Stimulated activated CD4-positive, alpha-beta T cell treated with anti-CD3 and anti-CD28 coated beads, Interleukin-1b, Interleukin-23, amount 100 ng/mL, for 1 hour (primary cell): ENCODE results near the gene RLN2.
"Not testable (repeated sequence)": the region's sequence is repeated elsewhere in the genome, so short reads cannot be mapped to it uniquely, and the experiment has no call there.

Source experiments
- DNase-seq, 2 donors: peaks; one replicate each; pipeline ENCODE4 v3.0.0-alpha.2; 2020; ENCODE audit warnings: low read depth in 2 of 2

Gene RLN2, protein sequence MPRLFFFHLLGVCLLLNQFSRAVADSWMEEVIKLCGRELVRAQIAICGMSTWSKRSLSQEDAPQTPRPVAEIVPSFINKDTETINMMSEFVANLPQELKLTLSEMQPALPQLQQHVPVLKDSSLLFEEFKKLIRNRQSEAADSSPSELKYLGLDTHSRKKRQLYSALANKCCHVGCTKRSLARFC

DNA sequence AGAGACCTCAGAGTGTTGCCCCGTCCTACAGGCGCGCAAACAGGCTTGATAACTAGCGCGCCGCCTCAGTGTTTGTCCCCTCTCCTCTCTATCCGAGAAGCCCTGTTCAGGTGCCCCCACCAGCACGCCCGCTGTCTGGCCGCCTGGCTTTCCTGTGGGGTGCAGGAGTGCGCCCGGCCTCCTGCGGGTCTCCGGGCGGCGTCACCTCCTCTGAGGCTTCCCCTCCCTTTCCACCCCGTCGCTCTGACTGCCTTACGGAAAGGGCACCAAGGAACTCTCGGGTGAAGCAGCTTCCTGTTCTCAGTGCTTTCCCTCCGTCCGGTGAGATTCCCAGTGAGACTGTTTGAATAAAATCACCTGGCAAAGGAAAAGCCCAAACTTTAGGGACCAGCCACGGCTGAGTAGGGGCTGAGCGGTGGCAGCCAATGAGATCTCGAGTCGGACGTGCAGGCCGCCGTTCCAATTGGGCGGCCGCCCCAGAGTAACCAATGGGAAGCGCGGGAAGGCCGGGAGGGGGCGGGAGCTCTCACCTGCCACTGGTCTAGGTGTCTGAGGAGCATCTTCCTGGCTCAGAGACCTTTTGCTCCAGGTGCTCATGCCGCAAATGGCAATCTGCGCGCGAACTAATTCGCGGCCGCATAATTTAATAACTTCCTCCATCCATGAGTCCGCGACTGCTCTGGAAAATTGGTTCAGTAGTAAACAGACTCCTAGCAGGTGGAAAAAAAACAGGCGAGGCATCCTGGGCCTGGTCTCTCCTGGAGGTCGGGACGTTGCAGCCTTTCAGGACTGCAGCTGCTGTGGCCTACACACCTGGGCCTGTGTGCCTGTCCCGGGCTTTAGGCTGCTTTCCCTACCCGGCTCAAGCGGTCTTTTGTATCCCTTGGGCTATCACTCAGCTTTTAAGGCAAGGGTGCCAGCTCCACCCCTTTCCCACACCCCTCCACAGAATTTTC lies at the start of gene RLN2:
Gene RLN2 (minus strand): TSS at position 877 of the 956 bp plus-strand sequence. CDS start 136 bp downstream, at position 741.
- DNase-seq: not testable (repeated sequence)

DNA sequence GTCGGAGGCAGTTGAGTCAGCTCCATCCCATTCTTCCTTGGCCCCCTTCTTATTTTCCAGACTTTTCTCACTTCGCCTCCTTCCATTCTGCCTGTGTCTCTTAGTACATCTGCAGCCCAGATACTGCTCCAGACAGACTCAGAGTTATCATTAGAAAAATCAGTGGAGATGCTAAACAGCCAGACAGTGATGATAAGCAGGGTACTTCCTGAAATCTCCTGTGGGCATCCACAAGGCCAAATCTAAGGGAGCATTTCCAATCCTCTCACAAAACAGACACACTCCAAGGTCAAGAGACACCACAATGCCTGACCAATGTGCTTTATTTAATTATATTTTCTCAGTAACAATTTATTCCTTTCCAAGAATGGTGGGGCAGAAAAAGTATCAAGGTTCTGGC lies 49.7 kb upstream of the RLN2 start:
- no peak for DNase-seq

DNA sequence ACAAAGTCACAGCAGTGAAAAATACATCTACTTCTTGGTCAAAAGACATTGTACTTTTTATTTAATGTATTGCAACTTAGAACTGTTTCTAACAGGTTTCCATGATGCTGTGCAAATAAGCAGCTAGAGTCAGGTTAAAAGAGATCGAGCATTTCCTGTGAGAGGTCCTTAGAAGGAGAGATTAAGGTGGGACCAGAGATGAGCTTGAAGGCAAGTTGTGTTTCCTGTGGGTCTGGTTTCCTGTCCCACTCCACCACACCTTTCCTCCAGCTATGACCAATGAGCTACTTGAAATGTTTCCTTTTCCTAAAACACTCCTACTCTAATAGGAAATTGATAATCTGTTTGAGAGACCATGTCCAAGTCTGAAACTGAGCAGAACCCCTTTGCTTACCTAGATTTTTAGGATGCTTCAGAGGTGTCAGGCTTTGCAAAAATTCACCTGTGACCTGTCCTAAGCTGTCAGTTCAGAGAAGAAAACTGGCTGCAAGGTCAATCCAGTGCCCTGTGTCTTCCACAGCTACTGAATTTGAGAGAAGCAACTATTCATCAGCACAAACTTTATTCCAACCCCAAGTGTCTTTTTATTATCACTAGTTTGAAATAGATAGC lies 48.2 kb upstream of the RLN2 start:
- no peak for DNase-seq

DNA sequence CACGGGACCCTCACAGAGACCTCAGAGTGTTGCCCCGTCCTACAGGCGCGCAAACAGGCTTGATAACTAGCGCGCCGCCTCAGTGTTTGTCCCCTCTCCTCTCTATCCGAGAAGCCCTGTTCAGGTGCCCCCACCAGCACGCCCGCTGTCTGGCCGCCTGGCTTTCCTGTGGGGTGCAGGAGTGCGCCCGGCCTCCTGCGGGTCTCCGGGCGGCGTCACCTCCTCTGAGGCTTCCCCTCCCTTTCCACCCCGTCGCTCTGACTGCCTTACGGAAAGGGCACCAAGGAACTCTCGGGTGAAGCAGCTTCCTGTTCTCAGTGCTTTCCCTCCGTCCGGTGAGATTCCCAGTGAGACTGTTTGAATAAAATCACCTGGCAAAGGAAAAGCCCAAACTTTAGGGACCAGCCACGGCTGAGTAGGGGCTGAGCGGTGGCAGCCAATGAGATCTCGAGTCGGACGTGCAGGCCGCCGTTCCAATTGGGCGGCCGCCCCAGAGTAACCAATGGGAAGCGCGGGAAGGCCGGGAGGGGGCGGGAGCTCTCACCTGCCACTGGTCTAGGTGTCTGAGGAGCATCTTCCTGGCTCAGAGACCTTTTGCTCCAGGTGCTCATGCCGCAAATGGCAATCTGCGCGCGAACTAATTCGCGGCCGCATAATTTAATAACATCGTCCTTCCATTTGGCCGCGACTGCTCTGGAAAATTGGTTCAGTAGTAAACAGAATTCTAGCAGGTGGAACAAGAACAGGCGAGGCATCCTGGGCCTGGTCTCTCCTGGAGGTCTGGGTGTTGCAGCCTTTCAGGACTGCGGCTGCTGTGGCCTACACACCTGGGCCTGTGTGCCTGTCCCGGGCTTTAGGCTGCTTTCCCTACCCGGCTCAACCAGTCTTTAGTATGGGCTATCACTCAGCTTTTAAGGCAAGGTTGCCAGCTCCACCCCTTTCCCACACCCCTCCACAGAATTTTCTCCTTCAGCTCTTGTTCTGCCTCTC lies 34.8 kb upstream of the RLN2 start, which contains the start of gene RLN1:
Gene RLN1 (minus strand): TSS at position 885 of the 990 bp plus-strand sequence. CDS start 130 bp downstream, at position 755.
- DNase-seq: not testable (repeated sequence)

DNA sequence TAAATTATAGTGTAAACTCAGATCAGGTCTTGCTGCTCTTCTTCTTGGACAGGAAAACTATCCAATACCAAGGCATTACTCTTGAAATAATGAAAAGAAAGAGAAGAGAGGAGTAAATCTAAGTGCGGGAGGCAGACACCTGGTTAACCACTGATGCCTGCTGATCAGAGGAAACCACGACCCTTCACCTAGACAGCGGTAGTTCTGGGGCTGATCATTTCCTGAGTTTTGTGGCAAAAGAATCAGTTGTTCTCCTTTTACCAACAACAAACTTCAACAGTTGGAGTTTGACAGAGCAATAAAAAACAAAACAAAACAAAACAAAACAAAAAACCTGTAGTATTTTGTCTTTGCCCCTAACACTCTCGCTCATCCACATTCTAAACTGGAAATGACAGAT lies 32.2 kb upstream of the RLN2 start:
- DNase-seq: peak in 1 of 2 donors; percentile 4

DNA sequence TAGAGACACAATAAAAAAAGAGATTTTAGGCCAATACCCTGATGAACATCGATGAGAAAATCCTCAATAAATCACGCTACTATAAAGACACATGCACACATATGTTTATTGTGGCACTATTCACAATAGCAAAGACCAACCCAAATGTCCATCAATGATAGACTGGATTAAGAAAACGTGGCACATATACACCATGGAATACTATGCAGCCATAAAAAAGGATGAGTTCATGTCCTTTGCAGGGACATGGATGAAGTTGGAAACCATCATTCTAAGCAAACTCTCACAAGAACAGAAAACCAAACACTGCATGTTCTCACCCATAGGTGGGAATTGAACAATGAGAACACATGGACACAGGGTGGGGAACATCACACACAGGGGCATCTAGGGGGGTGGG lies 26.8 kb upstream of the RLN2 start:
- DNase-seq: not testable (repeated sequence)

DNA sequence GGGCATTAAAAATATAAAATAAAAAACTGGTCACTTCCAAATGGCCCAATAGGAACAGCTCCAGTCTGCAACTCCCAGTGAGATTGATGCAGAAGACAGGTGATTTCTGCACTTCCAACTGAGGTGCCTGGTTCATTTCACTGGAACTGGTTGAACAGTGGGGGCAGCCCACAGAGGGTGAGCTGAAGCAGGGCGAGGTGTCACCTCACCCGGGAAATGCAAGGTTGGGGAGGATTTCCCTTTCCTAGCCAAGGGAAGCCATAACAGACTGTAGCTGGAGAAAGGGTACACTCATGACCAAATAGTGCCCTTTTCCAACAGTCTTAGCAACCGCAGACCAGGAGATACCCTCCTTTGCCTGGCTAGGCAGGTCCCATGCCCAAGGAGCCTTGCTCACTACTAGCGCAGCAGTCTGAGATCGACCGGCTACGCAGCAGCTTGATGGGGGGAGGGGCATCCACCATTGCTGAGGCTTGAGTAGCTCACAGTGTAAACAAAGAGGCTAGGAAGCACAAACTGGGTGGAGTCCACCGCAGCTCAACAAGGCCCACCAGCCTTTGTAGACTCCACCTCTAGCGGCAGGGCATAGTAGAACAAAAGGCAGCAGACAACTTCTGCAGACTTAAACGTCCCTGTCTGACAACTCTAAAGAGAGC lies 22.5 kb upstream of the RLN2 start:
- no peak for DNase-seq

DNA sequence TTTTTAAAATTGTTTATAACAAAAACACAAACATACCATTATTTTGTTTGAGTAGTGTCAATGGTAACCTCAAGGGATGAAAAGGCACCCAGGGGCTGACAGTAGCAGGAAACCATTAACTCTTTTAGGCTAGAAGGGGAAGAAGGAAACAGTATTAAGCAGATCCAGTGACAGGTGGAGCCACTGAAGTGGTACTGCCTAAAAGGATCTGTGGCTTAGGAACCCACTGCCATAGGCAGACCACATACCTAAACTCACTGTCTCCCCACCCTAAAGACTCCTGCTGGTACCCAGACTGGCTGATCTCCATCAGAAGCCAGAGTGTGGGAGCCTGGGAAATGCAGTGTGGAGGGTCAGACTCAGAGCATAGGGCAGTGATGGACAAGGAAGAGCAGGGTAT lies 21.7 kb upstream of the RLN2 start:
- DNase-seq: no peak

DNA sequence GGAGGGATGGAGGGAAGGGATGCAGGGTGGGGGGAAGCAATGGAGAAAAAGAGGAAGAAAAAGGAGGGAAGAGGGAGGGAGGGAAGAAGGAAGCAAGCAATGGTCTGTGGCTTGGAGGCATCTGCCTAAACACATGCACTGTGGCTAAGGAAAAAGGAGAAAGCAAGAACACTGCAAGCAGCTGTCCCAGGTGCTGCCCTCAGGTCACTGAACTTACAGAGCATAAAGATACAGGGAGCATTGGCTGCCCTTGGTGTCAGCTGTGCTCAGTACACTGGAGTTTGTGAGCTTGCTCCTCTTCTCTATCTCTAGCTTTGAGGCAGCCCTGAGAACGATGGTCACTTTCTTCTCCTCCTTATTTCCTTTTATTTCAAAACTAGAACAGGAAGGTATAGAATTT lies 17.1 kb upstream of the RLN2 start:
- not testable (repeated sequence) for DNase-seq

DNA sequence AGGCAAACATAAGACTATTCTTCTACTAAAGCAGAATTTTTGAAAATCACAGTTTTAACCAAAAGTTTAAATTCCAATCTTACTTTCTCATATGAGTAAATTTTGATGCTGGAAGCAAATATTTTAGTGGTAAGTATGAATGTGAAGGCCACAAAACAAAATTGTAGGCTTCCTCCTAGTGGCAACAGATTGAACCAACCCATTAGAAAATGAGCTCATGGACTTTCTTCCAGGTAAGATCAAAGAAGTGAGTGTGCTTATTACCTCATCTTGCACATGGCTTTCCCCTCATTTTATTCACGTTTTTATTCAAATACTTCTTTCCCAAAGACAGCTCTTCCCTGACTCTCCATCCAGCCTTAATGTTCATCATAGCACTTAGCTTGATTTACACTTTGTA lies 16.5 kb upstream of the RLN2 start:
- DNase-seq: no peak

DNA sequence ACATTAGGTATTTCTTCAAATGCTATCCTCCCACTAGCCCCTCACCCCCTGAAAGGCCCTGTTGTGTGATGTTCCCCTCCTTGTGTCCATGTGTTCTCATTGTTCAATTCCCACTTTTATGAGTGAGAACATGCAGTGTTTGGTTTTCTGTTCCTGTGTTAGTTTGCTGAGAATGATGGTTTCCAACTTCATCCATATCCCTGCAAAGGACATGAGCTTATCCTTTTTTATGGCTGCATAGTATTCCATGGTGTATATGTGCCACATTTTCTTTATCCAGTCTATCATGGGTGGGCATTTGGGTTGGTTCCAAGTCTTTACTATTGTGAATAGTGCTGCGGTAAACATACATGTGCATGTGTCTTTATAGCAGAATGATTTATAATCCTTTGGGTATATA lies 11.9 kb upstream of the RLN2 start:
- not testable (repeated sequence) for DNase-seq

DNA sequence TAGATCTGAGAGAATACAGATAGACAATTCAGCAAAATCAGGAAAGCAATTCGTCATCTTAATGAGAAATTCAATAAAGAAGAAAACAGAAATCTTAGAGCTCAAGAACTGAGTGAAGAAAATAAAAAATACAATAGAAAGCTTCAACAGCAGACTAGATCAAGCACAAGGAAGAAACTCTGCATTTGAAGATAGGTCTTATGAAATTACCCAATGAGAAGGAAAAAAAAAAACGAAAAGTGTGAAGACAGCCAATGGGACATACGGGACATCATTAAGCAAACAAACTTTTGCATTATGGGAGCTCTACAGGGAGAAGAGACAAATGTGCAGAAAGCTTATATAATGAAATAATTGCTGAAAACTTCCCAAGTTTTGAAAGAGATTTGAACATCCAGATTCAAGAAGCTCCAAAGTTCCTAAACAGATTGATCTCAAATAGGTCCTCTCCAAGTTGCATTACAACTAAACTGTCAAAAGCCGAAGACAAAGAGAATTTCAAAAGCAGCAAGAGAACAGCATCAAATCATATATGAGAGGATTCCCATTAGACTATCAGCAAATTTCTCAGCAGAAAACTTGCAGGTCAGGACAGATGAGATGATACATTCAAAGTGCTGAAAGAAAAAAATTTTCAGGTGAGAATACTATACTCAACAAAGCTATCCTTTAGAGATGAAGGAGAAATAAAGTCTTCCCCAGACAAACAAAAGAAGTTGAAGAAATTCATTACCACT lies 10.8 kb upstream of the RLN2 start:
- no peak for DNase-seq

DNA sequence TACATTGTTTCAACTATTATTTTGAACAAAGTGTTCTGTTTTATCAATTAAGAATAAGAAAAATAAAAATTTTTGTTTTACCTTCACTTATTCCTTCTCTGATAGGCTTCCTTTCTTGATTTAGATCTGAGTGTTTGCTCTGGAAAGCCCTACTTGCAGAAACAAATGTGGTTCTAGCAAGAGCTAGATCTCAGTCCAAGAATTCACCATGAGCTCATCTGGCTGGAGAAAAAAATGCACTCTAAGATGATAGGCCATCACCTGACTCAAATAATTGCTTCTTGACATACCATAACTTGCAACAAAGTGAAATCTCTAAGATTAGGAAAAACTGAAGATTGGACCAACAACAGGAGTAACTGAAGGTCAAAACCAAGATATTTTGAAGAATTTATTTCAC lies 6.3 kb upstream of the RLN2 start:
- no peak for DNase-seq

DNA sequence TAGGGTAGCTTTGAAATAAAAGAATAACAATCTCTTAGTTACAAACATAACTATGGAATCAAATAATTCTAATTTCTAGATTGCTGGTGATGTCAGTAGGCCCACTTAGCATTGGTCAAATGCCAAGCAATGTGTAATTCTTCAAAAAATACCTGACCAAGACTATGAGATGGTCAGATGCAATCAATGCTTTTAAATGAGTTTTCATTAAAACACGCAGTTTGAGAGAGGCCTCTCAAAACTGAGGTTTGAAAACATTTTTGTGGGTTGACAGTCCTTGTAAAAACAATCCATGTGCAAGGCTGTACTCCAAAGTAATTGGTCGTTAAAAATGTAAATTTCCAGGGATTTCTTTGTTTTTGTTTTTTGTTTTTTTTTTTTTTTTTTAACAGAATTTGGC lies 1.2 kb upstream of the RLN2 start:
- DNase-seq: no peak

DNA sequence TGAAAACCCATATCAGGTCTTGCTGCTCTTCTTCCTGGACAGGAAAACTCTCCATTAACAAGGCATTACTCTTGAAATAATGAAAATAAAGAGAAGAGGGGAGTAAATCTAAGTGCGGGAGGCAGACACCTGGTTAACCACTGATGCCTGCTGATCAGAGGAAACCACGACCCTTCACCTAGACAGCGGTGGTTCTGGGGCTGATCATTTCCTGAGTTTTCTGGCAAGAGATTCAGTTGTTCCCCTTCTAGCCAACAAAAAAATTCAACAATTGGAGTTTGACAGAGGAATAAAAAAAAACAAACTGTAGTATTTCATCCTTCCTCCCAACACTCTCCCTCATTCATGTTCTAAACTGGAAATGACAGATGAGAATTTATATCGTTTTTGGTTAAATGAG lies 3.0 kb downstream of the RLN2 start:
- no peak for DNase-seq

DNA sequence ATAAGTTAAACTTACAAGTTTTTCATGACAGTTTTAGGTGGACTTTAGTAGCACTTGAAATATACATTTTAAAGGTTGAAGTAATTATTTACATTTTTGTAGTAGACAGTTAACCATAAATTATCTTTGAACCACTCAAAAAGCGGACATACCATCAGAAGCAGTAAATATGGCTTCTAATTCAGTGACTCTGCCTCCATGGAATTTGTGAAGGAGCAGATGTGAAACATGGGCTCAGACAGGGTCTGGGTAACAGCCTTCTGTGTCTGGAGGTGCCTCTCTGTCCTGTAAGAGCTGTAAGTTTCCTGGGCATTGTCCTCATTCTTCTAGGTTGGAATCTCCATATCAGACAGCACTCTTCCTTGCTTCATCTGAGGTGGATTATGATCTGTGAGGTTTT lies 12.4 kb downstream of the RLN2 start:
- no peak for DNase-seq

DNA sequence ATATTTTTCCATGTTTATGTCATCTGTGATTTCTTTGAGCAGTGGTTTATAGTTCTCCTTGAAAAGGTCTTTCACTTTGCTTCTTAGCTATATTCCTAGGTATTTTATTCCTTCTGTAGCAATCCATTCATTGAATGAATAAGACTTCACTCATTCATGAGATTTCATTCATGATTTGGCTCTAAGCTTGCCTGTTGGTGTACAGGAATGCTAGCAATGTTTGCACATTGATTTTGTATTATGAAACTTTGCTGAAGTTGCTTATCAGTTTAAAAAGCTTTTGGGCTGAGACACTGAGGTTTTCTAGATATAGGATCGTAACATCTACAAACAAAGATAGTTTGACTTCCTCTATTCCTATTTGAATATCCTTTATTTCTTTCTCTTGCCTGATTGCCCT lies 15.9 kb downstream of the RLN2 start:
- DNase-seq: no peak

DNA sequence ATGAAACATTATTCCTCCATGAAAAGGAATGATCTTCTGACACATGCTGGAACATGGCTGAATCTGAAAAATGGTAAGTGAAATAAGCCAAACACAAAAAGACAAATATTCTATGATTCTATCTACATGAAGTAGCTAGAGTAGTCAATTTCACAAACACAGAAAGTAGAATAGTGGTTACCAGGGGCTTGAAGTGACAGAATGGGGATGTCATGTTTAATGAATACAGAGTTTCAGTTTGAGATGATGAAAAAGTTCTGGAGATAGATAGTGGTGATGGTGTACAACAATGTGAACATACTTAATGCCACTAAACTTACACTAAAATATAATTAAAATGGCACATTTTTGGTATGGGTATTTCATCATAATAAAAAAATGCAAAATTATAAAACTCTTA lies 18.3 kb downstream of the RLN2 start:
- no peak for DNase-seq

DNA sequence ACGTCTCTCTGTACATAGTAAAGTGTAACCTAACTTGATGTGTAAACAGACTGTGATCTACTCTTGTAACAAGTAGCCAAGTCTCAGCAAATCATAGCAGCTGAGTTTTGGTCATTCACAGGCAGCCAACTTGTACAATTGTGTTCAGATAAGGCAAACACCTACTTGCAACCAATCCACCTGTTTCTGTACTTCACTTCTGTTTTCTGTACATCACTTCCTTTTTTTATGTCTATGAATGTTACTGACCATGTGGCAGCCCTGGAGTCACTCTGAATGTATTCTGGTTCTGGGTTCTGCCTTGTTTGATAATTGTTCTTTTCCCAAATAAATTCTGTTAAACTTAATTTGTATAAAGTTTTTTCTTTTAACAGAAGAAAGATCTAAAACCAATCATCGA lies 26.0 kb downstream of the RLN2 start:
- DNase-seq: no peak

DNA sequence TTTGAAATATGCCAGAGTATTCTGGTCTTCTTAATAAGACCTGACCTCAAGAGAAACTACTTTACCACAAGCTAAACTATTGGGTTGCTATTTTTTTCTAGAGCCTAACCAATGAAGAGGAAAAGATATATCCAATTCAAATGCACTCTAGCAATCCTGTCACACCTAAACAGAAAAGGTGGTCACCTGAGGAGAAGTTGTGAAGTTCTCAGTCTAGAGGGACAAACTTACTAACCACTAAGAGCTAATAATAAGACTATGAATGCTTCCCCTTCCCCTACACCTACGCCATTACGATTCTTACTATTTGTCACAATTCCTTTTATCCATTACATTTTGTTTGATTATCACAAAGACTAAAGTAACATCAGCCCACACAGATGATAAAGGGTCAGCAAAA lies 29.7 kb downstream of the RLN2 start:
- DNase-seq: no peak
